K562 (cell line): ENCODE results near the gene LAGE3. TPM values are rescaled to one million over a fixed set of nuclear protein-coding genes. Genes with fewer than 3 reads are reported as not detected.
A peak's percentile ranks its signal among the peaks of the same experiment; 100 is the strongest.
"Not testable (repeated sequence)": the region's sequence is repeated elsewhere in the genome, so short reads cannot be mapped to it uniquely, and the experiment has no call there.

Experiments
- ATAC-seq: fragments of 200-7000 bp; cut with Tn5 transposase; 3 replicates; pipeline ENCODE4 v1.9.1; 2020; ENCODE audit warnings: moderate library complexity
- BruUV-seq: library from RNA; stranded (reverse); fragments of 400-500 nt; replicated peaks from 2 replicates; lab custom pipeline; 2021; lab: Mats Ljungman, UMichigan
- CTCF ChIA-PET: fragments of 300-600 bp; formaldehyde crosslinking; extraction: SDS; loops from one replicate; lab custom pipeline; 2021; ENCODE audit warnings: low intra/inter-chr PET ratio; lab: Yijun Ruan, JAX
- POLR2A ChIA-PET: fragments of 300-600, 350-650 bp; sonication (Branson Sonifier 250); formaldehyde crosslinking; extraction: SDS; loops from one replicate; lab custom pipeline; 2021; ENCODE audit warnings: antibody characterized with exemption, inconsistent platforms; lab: Yijun Ruan, JAX
- DNase-seq, 4 experiments: peaks; one replicate each; pipeline versions ENCODE4 v3.0.0 to v3.0.0-alpha.2; 2011 to 2018; ENCODE audit warnings: low spot score in 3 of 4, mixed read lengths in 3 of 4; ENCODE audit errors: extremely low read depth in 1 of 4
- FAIRE-seq: peaks from 2 replicates; lab custom pipeline; 2011; peaks lifted over from hg19 to GRCh38; lab: Jason Lieb, UNC
- H2AFZ ChIP-seq: 2 replicates; pipeline ENCODE4 v1.6.0; 2011; ENCODE audit warnings: low read depth, low read length, control low read depth, inconsistent platforms
- H3K27ac ChIP-seq: fragments of 200-600 bp; 3 replicates; pipeline ENCODE4 v1.8.0; 2011; ENCODE audit warnings: low read depth, mild to moderate bottlenecking, control low read depth, inconsistent platforms, low read length, moderate library complexity, mixed read lengths; ENCODE audit errors: extremely low read depth
- H3K27me3 ChIP-seq, 2 experiments: fragments of 300-600 bp in 1 of 2; 2 replicates in 1 of 2; 3 replicates in 1 of 2; pipeline versions ENCODE4 v1.6.0 to v1.8.0; 2011; ENCODE audit warnings: inconsistent platforms in 2 of 2, low read length in 2 of 2, mild to moderate bottlenecking in 1 of 2, mixed read lengths in 1 of 2, moderate library complexity in 1 of 2; ENCODE audit not compliant: control insufficient read depth in 2 of 2, insufficient read depth in 2 of 2
- H3K36me3 ChIP-seq: fragments of 300-600 bp; 3 replicates; pipeline ENCODE4 v1.8.0; 2011; ENCODE audit warnings: mild to moderate bottlenecking, low read length, inconsistent platforms; ENCODE audit not compliant: control insufficient read depth, insufficient read depth
- H3K4me1 ChIP-seq, 2 experiments: fragments of 200-600 bp in 1 of 2; replicated peaks in 1 of 2; 2 replicates in 1 of 2; 3 replicates in 1 of 2; pipeline versions ENCODE4 v1.5.1 to v1.8.0; 2011; ENCODE audit warnings: inconsistent platforms in 2 of 2, low read length in 2 of 2, mild to moderate bottlenecking in 1 of 2, mixed read lengths in 1 of 2, moderate library complexity in 1 of 2; ENCODE audit not compliant: control insufficient read depth in 2 of 2, insufficient read depth in 2 of 2
- H3K4me2 ChIP-seq: 2 replicates; pipeline ENCODE4 v1.6.1; 2011; ENCODE audit warnings: low read length, control low read depth, inconsistent platforms, mixed read lengths; ENCODE audit not compliant: insufficient read depth
- H3K4me3 ChIP-seq: fragments of 200-600 bp; sonication (generic), shearing (Covaris generic); 2 replicates; pipeline ENCODE4 v1.5.1; 2016; ENCODE audit warnings: control low read depth, inconsistent platforms
- H3K79me2 ChIP-seq: fragments of 200-600 bp; 3 replicates; pipeline ENCODE4 v1.8.0; 2011; ENCODE audit warnings: low read length, inconsistent platforms; ENCODE audit not compliant: control insufficient read depth, insufficient read depth
- H3K9ac ChIP-seq, 2 experiments: 2 replicates each; pipeline versions ENCODE4 v1.6.0 to v1.6.1; 2011; ENCODE audit warnings: low read depth in 2 of 2, low read length in 2 of 2, control low read depth in 1 of 2, inconsistent platforms in 1 of 2, mild to moderate bottlenecking in 1 of 2, mixed read lengths in 1 of 2; ENCODE audit not compliant: insufficient read depth in 1 of 2
- H3K9me1 ChIP-seq: one replicate; pipeline ENCODE4 v1.6.0; 2011; ENCODE audit warnings: inconsistent platforms, mild to moderate bottlenecking, low read length, moderate library complexity; ENCODE audit not compliant: control insufficient read depth, insufficient read depth
- H3K9me3 ChIP-seq: replicated peaks from 2 replicates; pipeline ENCODE4 v1.5.1; 2011; ENCODE audit warnings: low read depth, low read length, inconsistent platforms; ENCODE audit not compliant: control insufficient read depth, insufficient read depth
- H4K20me1 ChIP-seq: replicated peaks from 2 replicates; pipeline ENCODE4 v1.6.1; 2011; ENCODE audit warnings: low read length, inconsistent platforms, mixed read lengths; ENCODE audit not compliant: control insufficient read depth, insufficient read depth
- ARID1B ChIP-seq: fragments of 450-650 bp; IDR thresholded peaks from 2 replicates; pipeline ENCODE4 v1.6.1; 2016; ENCODE audit warnings: antibody characterized with exemption, mild to moderate bottlenecking, inconsistent platforms
- CBFA2T2 ChIP-seq: fragments of 450-650 bp; conservative IDR thresholded peaks from 2 replicates; pipeline ENCODE4 v1.6.1; 2017; ENCODE audit warnings: mild to moderate bottlenecking
- CBFA2T3 ChIP-seq: fragments of 450-650 bp; IDR thresholded peaks from 2 replicates; pipeline ENCODE4 v1.6.1; 2017
- DACH1 ChIP-seq: fragments of 450-650 bp; IDR thresholded peaks from 2 replicates; pipeline ENCODE4 v1.6.1; 2018; ENCODE audit not compliant: partially characterized antibody
- DPF2 ChIP-seq: fragments of 450-650 bp; IDR thresholded peaks from 2 replicates; pipeline ENCODE4 v1.6.1; 2016
- FOSL1 ChIP-seq: fragments of 200-800 bp; sonication (Bioruptor generic); conservative IDR thresholded peaks from 2 replicates; pipeline ENCODE4 v1.6.1; 2016; ENCODE audit warnings: missing genetic modification characterization, missing compliant biosample characterization
- JUN ChIP-seq, 2 experiments: sonication (generic) in 1 of 2; formaldehyde crosslinking in 1 of 2; IDR thresholded peaks; 2 replicates each; pipeline versions ENCODE4 v1.6.1 to v1.8.0; 2012 to 2022; ENCODE audit warnings: borderline replicate concordance in 2 of 2, mild to moderate bottlenecking in 2 of 2, improper control_type of control experiment in 1 of 2, low read depth in 1 of 2, low read length in 1 of 2, missing genetic modification reagents in 1 of 2
- JUND ChIP-seq, 2 experiments: IDR thresholded peaks; 2 replicates in 1 of 2; 3 replicates in 1 of 2; pipeline ENCODE4 v1.6.1; 2011; ENCODE audit warnings: borderline replicate concordance in 2 of 2, low read depth in 2 of 2, low read length in 2 of 2, improper control_type of control experiment in 1 of 2, missing biosample characterization in 1 of 2, missing genetic modification characterization in 1 of 2, missing genetic modification reagents in 1 of 2
- KDM1A ChIP-seq, 2 experiments: fragments of 450-650 bp; IDR thresholded peaks; 2 replicates each; pipeline ENCODE4 v1.6.1; 2016; ENCODE audit warnings: mild to moderate bottlenecking in 2 of 2
- NCOR1 ChIP-seq: fragments of 450-650 bp; IDR thresholded peaks from 2 replicates; pipeline ENCODE4 v1.6.1; 2016; ENCODE audit warnings: mild to moderate bottlenecking, moderate library complexity
- NR2C1 ChIP-seq, 2 experiments: fragments of 450-650 bp; IDR thresholded peaks; 2 replicates each; pipeline ENCODE4 v1.6.1; 2017; ENCODE audit warnings: mild to moderate bottlenecking in 2 of 2, antibody characterized with exemption in 1 of 2, inconsistent platforms in 1 of 2, missing compliant biosample characterization in 1 of 2, missing genetic modification characterization in 1 of 2
- RCOR1 ChIP-seq, 2 experiments: IDR thresholded peaks; 2 replicates each; pipeline ENCODE4 v1.6.1; 2012; ENCODE audit warnings: low read depth in 2 of 2, low read length in 2 of 2, borderline replicate concordance in 1 of 2, improper control_type of control experiment in 1 of 2
- SMARCA4 ChIP-seq: fragments of 450-650 bp; IDR thresholded peaks from 2 replicates; pipeline ENCODE4 v1.6.1; 2016
- SMARCE1 ChIP-seq: fragments of 450-650 bp; IDR thresholded peaks from 2 replicates; pipeline ENCODE4 v1.7.1; 2016; ENCODE audit warnings: mild to moderate bottlenecking
- TBP ChIP-seq: optimal IDR thresholded peaks from 2 replicates; pipeline ENCODE3; 2011; ENCODE audit warnings: low read depth, low read length, improper control_type of control experiment
- ZEB2 ChIP-seq: fragments of 450-650 bp; IDR thresholded peaks from 2 replicates; pipeline ENCODE4 v1.6.1; 2016
- WGBS: fragments of 100-300 bp; shearing (Covaris generic); methylation state at CpG from one replicate; pipeline ENCODE4 v1.1.6; 2016; ENCODE audit warnings: low coverage, mixed read lengths; ENCODE audit not compliant: insufficient coverage; ENCODE audit errors: missing lambda C conversion rate; 5-methylcytosine and 5-hydroxymethylcytosine counted together
- in situ Hi-C: fragments of 300-500 bp; cut with MboI; formaldehyde crosslinking; loops from 4 replicates; pipeline ENCODE4 v1.15.0; 2018; ENCODE audit warnings: inconsistent platforms, mixed read lengths
- intact Hi-C: fragments of 100-400 bp; cut with micrococcal nuclease; formaldehyde crosslinking; loops from 2 replicates; pipeline ENCODE4 v1.14.2; 2022
- polyA plus RNA-seq, 8 experiments: library from polyadenylated mRNA; depleted of rRNA in 4 of 8; stranded (reverse) in 5 of 8; unstranded in 3 of 8; fragments of >200 nt; fragmentation: Nextera tagmentation in 2 of 8; fragmentation: Illumina TruSeq in 1 of 8; extraction: Ambion mirVana in 2 of 8; extraction: Trizol in 1 of 8; gene quantifications; 2 replicates each; pipeline versions ENCODE4 v1.2.1 to v1.2.3, GENCODE V29; 2011 to 2014; ENCODE audit warnings: inconsistent platforms in 1 of 8, missing spikeins in 1 of 8
- total RNA-seq, 7 experiments: library from RNA; depleted of rRNA in 6 of 7; stranded (reverse); fragments of >200 nt in 6 of 7; fragmentation: Illumina TruSeq in 2 of 7; extraction: Trizol in 2 of 7; gene quantifications; 2 replicates each; pipeline versions ENCODE4 v1.2.1 to v1.2.3, GENCODE V29; 2011 to 2021; ENCODE audit warnings: low replicate concordance in 1 of 7
- TF ChIP-seq, protein P1 (sequence below): sonication (generic); formaldehyde crosslinking; IDR thresholded peaks from 2 replicates; pipeline ENCODE4 v1.8.0; 2022; ENCODE audit warnings: missing genetic modification reagents, mild to moderate bottlenecking, moderate library complexity, borderline replicate concordance
- TF ChIP-seq, protein P2 (sequence below): sonication (generic); IDR thresholded peaks from 2 replicates; pipeline ENCODE4 v1.6.1; 2016
- TF ChIP-seq, protein P3 (sequence below), 2 experiments: fragments of 450-650 bp in 1 of 2; sonication (generic) in 1 of 2; formaldehyde crosslinking in 1 of 2; IDR thresholded peaks in 1 of 2; conservative IDR thresholded peaks in 1 of 2; 2 replicates each; pipeline versions ENCODE4 v1.6.1 to v1.8.1; 2016 to 2023; ENCODE audit warnings: mild to moderate bottlenecking in 2 of 2, moderate library complexity in 2 of 2, inconsistent platforms in 1 of 2, missing genetic modification reagents in 1 of 2

LAGE3 gene
- total and polyA plus RNA-seq, 9 of the 15 experiments (the other 6 are each of a cell fraction or from before 2014, with no cell fraction given), result 28.2 to 125 (median 35.8) TPM

DNA sequence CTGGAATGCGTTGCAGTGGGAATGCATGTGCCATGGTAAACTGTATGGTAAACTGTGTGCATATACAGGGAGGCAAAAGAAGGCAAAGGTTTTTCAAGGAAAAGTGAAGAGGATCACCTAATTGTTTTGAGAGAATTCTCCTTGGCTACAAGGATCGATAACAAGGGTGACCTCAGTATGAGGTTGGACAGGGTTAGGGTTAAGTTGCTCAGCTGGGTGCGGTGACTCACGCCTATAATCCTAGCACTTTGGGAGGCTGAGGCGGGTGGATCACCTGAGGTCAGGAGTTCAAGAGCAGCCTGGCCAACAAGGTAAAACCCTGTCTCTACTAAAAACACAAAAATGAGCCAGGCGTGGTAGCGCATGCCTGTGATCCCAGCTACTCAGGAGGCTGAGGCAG lies 22.3 kb upstream of the LAGE3 start:
- H4K20me1 ChIP-seq; H3K79me2 ChIP-seq; H3K9me3 ChIP-seq; in situ Hi-C loops; H3K9me1 ChIP-seq; BruUV-seq; DNase-seq; intact Hi-C loops; H3K27me3 ChIP-seq; H2AFZ ChIP-seq; CTCF ChIA-PET; H3K4me3 ChIP-seq; H3K9ac ChIP-seq; TF ChIP-seq JUN (CRISPR knock-in tag; IDR thresholded peaks at IDR 0.05; ENCODE audit: borderline replicate concordance): not testable (repeated sequence)
- POLR2A ChIA-PET, result interaction anchor here (1.2 to 1.8 kb wide), 3 partner anchors 10 to 15 kb away, joined by 3 to 8 read pairs (median 4); partner anchors contain the start of genes FAM3A and SLC10A3
- peak; percentile 78 for FAIRE-seq
- peak; percentile 38; the same call in 2 of the 3 replicates for ATAC-seq
- WGBS, result 24% methylated on average over 7 of the region's 7 CpGs
- Histone ChIP-seq H3K4me2 (0 out of 2 replicates have a peak overlapping the region, but pooled peaks have one; percentile 18), H3K36me3 (peaks cover 15% of the 10 kb centered on the region; the same call in 2 of the 3 replicates), H3K4me1 (peaks cover 8 to 17% of the 10 kb centered on the region in 2 experiments; a peak in 4 of 5 replicates), H3K27ac (peak overlapping the region; percentile 30; the same call in 1 of the 3 replicates)
- TF ChIP-seq SMARCA4 (peak; percentile 27; the same call in 1 of the 2 replicates), DPF2 (peak; percentile 65), TBP (peak; percentile 69), ZEB2 (peak; percentile 23; the same call in 1 of the 2 replicates), ARID1B (0 out of 2 replicates have a peak, but pooled peaks have one; percentile 49), NR2C1 (IDR thresholded peaks at IDR 0.05) (peak; percentile 43; the same call in 1 of the 2 replicates), NR2C1 (tag; IDR thresholded peaks at IDR 0.05) (peak; percentile 59), CBFA2T3 (peak; percentile 40), SMARCE1 (peak; percentile 41; the same call in 1 of the 2 replicates), DACH1 (peak; percentile 47), JUN (IDR thresholded peaks at IDR 0.05; ENCODE audit: borderline replicate concordance, low read depth, low read length) (peak; percentile 33; the same call in 1 of the 2 replicates), KDM1A (IDR thresholded peaks at IDR 0.05) (peak; percentile 39 to 50; a peak in 2 of 4 replicates), JUND (IDR thresholded peaks at IDR 0.05; ENCODE audit: borderline replicate concordance, low read depth, low read length) (peak; percentile 82), JUND (tag; IDR thresholded peaks at IDR 0.05; ENCODE audit: borderline replicate concordance, low read depth, low read length) (peak; percentile 71; the same call in 1 of the 3 replicates), RCOR1 (IDR thresholded peaks at IDR 0.05; ENCODE audit: borderline replicate concordance in 1 of 2, low read depth in 2 of 2, low read length in 2 of 2) (0 out of 4 replicates have a peak, but pooled peaks of 1 of the 2 experiments have one; percentile 19), NCOR1 (peak; percentile 43; the same call in 1 of the 2 replicates), FOSL1 (tag) (peak; percentile 70), CBFA2T2 (peak; percentile 31; the same call in 1 of the 2 replicates)
- TF ChIP-seq, protein P1, sequence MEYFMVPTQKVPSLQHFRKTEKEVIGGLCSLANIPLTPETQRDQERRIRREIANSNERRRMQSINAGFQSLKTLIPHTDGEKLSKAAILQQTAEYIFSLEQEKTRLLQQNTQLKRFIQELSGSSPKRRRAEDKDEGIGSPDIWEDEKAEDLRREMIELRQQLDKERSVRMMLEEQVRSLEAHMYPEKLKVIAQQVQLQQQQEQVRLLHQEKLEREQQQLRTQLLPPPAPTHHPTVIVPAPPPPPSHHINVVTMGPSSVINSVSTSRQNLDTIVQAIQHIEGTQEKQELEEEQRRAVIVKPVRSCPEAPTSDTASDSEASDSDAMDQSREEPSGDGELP (CRISPR knock-in tag), result peak; percentile 96
- TF ChIP-seq, protein P2, sequence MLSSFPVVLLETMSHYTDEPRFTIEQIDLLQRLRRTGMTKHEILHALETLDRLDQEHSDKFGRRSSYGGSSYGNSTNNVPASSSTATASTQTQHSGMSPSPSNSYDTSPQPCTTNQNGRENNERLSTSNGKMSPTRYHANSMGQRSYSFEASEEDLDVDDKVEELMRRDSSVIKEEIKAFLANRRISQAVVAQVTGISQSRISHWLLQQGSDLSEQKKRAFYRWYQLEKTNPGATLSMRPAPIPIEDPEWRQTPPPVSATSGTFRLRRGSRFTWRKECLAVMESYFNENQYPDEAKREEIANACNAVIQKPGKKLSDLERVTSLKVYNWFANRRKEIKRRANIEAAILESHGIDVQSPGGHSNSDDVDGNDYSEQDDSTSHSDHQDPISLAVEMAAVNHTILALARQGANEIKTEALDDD, result peak; percentile 57; the same call in 1 of the 2 replicates
- TF ChIP-seq, protein P3, sequence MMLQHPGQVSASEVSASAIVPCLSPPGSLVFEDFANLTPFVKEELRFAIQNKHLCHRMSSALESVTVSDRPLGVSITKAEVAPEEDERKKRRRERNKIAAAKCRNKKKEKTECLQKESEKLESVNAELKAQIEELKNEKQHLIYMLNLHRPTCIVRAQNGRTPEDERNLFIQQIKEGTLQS (IDR thresholded peaks at IDR 0.05), result peak; percentile 82
- TF ChIP-seq, protein P3 (CRISPR knock-in tag; conservative IDR thresholded peaks at IDR 0.05), result not testable (repeated sequence)
